ENCODE results near the gene ANAPC7.

Gene ANAPC7

GRCh38 chr12:110371408-110372055, 32.0 kb downstream of the ANAPC7 start:
- Histone ChIP-seq H3K36me3 (ENCODE audit: control insufficient read depth in 1 of 2, insufficient read depth in 2 of 2, low read length in 2 of 2) (peaks cover 42 to 52% of the 10 kb centered on the region in 2 experiments), H3K9me3 (ENCODE audit: insufficient read depth, low read depth, low read length) (no peaks in the 10 kb centered on the region), H3K4me1 (ENCODE audit: control insufficient read depth in 1 of 2, insufficient read depth in 2 of 2, low read length in 2 of 2) (peaks cover 0 to 3% of the 10 kb centered on the region in 2 experiments), H3K18ac (ENCODE audit: low read length) (no peak overlapping the region), H2AFZ (ENCODE audit: insufficient read depth, low read length, poor library complexity) (no peak overlapping the region), H4K12ac (ENCODE audit: low read depth, low read length) (no peak overlapping the region), H2BK5ac (ENCODE audit: low read depth, low read length, poor library complexity) (no peak overlapping the region), H4K91ac (ENCODE audit: low read depth, low read length) (no peak overlapping the region), H3K4ac (ENCODE audit: low read depth, low read length) (no peak overlapping the region), H2BK12ac (ENCODE audit: low read length) (no peak overlapping the region), H3K27ac (ENCODE audit: low read depth, low read length) (no peak overlapping the region), H3K79me1 (ENCODE audit: low read length) (no peaks in the 10 kb centered on the region), H4K8ac (ENCODE audit: low read depth, low read length) (no peak overlapping the region), H2AK5ac (ENCODE audit: low read length) (no peak overlapping the region), H3K79me2 (ENCODE audit: control insufficient read depth, insufficient read depth, low read length, poor library complexity) (no peaks in the 10 kb centered on the region), H3K4me3 (ENCODE audit: low read depth, low read length) (peak overlapping the region; percentile 40), H3K14ac (ENCODE audit: low read length) (no peak overlapping the region), H3K23ac (ENCODE audit: low read length) (no peak overlapping the region), H2BK120ac (ENCODE audit: insufficient read depth, low read length, poor library complexity) (no peak overlapping the region), H3K4me2 (ENCODE audit: low read length) (no peak overlapping the region), H3K9ac (ENCODE audit: low read length) (no peak overlapping the region), H3K27me3 (ENCODE audit: insufficient read depth, low read length) (no peaks in the 10 kb centered on the region)
- no CpG with 5 or more reads among the region's 13 CpGs for WGBS (ENCODE audit: extremely low coverage, insufficient coverage, insufficient read length)
- DNase-seq, result no peak

GRCh38 chr12:110370732-110371231, 32.7 kb downstream of the ANAPC7 start:
- H3K9ac ChIP-seq (ENCODE audit: low read length), result no peak overlapping the region
- no peaks in the 10 kb centered on the region for H3K9me3 ChIP-seq (ENCODE audit: insufficient read depth, low read depth, low read length)
- no CpG with 5 or more reads among the region's 13 CpGs for WGBS (ENCODE audit: extremely low coverage, insufficient coverage, insufficient read length)
- H3K4me2 ChIP-seq (ENCODE audit: low read length), result no peak overlapping the region
- no peak overlapping the region for H2BK120ac ChIP-seq (ENCODE audit: insufficient read depth, low read length, poor library complexity)
- peaks cover 40 to 48% of the 10 kb centered on the region in 2 experiments for H3K36me3 ChIP-seq (ENCODE audit: control insufficient read depth in 1 of 2, insufficient read depth in 2 of 2, low read length in 2 of 2)
- no peak overlapping the region for H3K14ac ChIP-seq (ENCODE audit: low read length)
- H3K23ac ChIP-seq (ENCODE audit: low read length), result no peak overlapping the region
- no peak overlapping the region for H4K91ac ChIP-seq (ENCODE audit: low read depth, low read length)
- H2BK12ac ChIP-seq (ENCODE audit: low read length), result no peak overlapping the region
- H2AK5ac ChIP-seq (ENCODE audit: low read length), result no peak overlapping the region
- H3K79me2 ChIP-seq (ENCODE audit: control insufficient read depth, insufficient read depth, low read length, poor library complexity), result no peaks in the 10 kb centered on the region
- no peak for DNase-seq
- no peak overlapping the region for H2AFZ ChIP-seq (ENCODE audit: insufficient read depth, low read length, poor library complexity)
- H4K8ac ChIP-seq (ENCODE audit: low read depth, low read length), result no peak overlapping the region
- H3K27me3 ChIP-seq (ENCODE audit: insufficient read depth, low read length), result no peaks in the 10 kb centered on the region
- no peaks in the 10 kb centered on the region for H3K79me1 ChIP-seq (ENCODE audit: low read length)
- peaks cover 0 to 6% of the 10 kb centered on the region in 2 experiments for H3K4me1 ChIP-seq (ENCODE audit: control insufficient read depth in 1 of 2, insufficient read depth in 2 of 2, low read length in 2 of 2)
- H3K4me3 ChIP-seq (ENCODE audit: low read depth, low read length), result no peak overlapping the region
- H2BK5ac ChIP-seq (ENCODE audit: low read depth, low read length, poor library complexity), result no peak overlapping the region
- no peak overlapping the region for H3K27ac ChIP-seq (ENCODE audit: low read depth, low read length)
- no peak overlapping the region for H3K4ac ChIP-seq (ENCODE audit: low read depth, low read length)
- no peak overlapping the region for H3K18ac ChIP-seq (ENCODE audit: low read length)
- H4K12ac ChIP-seq (ENCODE audit: low read depth, low read length), result no peak overlapping the region

GRCh38 chr12:110369992-110370391, 33.5 kb downstream of the ANAPC7 start:
- no peak overlapping the region for H3K14ac ChIP-seq (ENCODE audit: low read length)
- no peak overlapping the region for H2BK120ac ChIP-seq (ENCODE audit: insufficient read depth, low read length, poor library complexity)
- no peak overlapping the region for H2BK5ac ChIP-seq (ENCODE audit: low read depth, low read length, poor library complexity)
- WGBS (ENCODE audit: extremely low coverage, insufficient coverage, insufficient read length), result no CpG with 5 or more reads among the region's 8 CpGs
- no peak overlapping the region for H3K27ac ChIP-seq (ENCODE audit: low read depth, low read length)
- no peaks in the 10 kb centered on the region for H3K79me1 ChIP-seq (ENCODE audit: low read length)
- no peak overlapping the region for H3K9ac ChIP-seq (ENCODE audit: low read length)
- no peak overlapping the region for H2BK12ac ChIP-seq (ENCODE audit: low read length)
- H2AK5ac ChIP-seq (ENCODE audit: low read length), result no peak overlapping the region
- no peak overlapping the region for H3K4me3 ChIP-seq (ENCODE audit: low read depth, low read length)
- peaks cover 37 to 44% of the 10 kb centered on the region in 2 experiments for H3K36me3 ChIP-seq (ENCODE audit: control insufficient read depth in 1 of 2, insufficient read depth in 2 of 2, low read length in 2 of 2)
- H2AFZ ChIP-seq (ENCODE audit: insufficient read depth, low read length, poor library complexity), result no peak overlapping the region
- no peak overlapping the region for H3K23ac ChIP-seq (ENCODE audit: low read length)
- no peak overlapping the region for H3K4me2 ChIP-seq (ENCODE audit: low read length)
- no peaks in the 10 kb centered on the region for H3K79me2 ChIP-seq (ENCODE audit: control insufficient read depth, insufficient read depth, low read length, poor library complexity)
- H3K18ac ChIP-seq (ENCODE audit: low read length), result no peak overlapping the region
- H4K91ac ChIP-seq (ENCODE audit: low read depth, low read length), result no peak overlapping the region
- DNase-seq, result no peak
- H3K4ac ChIP-seq (ENCODE audit: low read depth, low read length), result no peak overlapping the region
- no peaks in the 10 kb centered on the region for H3K9me3 ChIP-seq (ENCODE audit: insufficient read depth, low read depth, low read length)
- H3K27me3 ChIP-seq (ENCODE audit: insufficient read depth, low read length), result no peaks in the 10 kb centered on the region
- H3K4me1 ChIP-seq (ENCODE audit: control insufficient read depth in 1 of 2, insufficient read depth in 2 of 2, low read length in 2 of 2), result peaks cover 0 to 6% of the 10 kb centered on the region in 2 experiments
- H4K12ac ChIP-seq (ENCODE audit: low read depth, low read length), result no peak overlapping the region
- H4K8ac ChIP-seq (ENCODE audit: low read depth, low read length), result no peak overlapping the region

- Histone ChIP-seq H3K18ac (ENCODE audit: low read length) (no peak overlapping the region), H3K23ac (ENCODE audit: low read length) (no peak overlapping the region), H3K4ac (ENCODE audit: low read depth, low read length) (no peak overlapping the region), H3K79me2 (ENCODE audit: control insufficient read depth, insufficient read depth, low read length, poor library complexity) (no peaks in the 10 kb centered on the region), H3K36me3 (ENCODE audit: control insufficient read depth in 1 of 2, insufficient read depth in 2 of 2, low read length in 2 of 2) (peaks cover 20 to 21% of the 10 kb centered on the region in 2 experiments), H3K9ac (ENCODE audit: low read length) (no peak overlapping the region), H2BK12ac (ENCODE audit: low read length) (no peak overlapping the region), H2AFZ (ENCODE audit: insufficient read depth, low read length, poor library complexity) (no peak overlapping the region), H3K4me2 (ENCODE audit: low read length) (no peak overlapping the region), H4K8ac (ENCODE audit: low read depth, low read length) (no peak overlapping the region), H2BK120ac (ENCODE audit: insufficient read depth, low read length, poor library complexity) (no peak overlapping the region), H3K9me3 (ENCODE audit: insufficient read depth, low read depth, low read length) (no peaks in the 10 kb centered on the region), H3K27me3 (ENCODE audit: insufficient read depth, low read length) (no peaks in the 10 kb centered on the region), H2BK5ac (ENCODE audit: low read depth, low read length, poor library complexity) (no peak overlapping the region), H4K12ac (ENCODE audit: low read depth, low read length) (no peak overlapping the region), H3K4me3 (ENCODE audit: low read depth, low read length) (no peak overlapping the region), H3K27ac (ENCODE audit: low read depth, low read length) (no peak overlapping the region), H3K79me1 (ENCODE audit: low read length) (no peaks in the 10 kb centered on the region), H4K91ac (ENCODE audit: low read depth, low read length) (no peak overlapping the region), H3K14ac (ENCODE audit: low read length) (no peak overlapping the region), H2AK5ac (ENCODE audit: low read length) (no peak overlapping the region), H3K4me1 (ENCODE audit: control insufficient read depth in 1 of 2, insufficient read depth in 2 of 2, low read length in 2 of 2) (peaks cover 0 to 6% of the 10 kb centered on the region in 2 experiments)
- WGBS (ENCODE audit: extremely low coverage, insufficient coverage, insufficient read length), result no CpG with 5 or more reads among the region's 15 CpGs
- DNase-seq, result no peak
These were observed 36.2 kb downstream of the ANAPC7 start for GRCh38 chr12:110367181-110367864.
